Stimulated activated CD4-positive, alpha-beta T cell treated with anti-CD3 and anti-CD28 coated beads, TNF-alpha, amount 100 ng/mL, for 48 hours (primary cell): ENCODE data around the gene LDAH.

ENCODE experiments used
- DNase-seq, 3 donors: peaks; one replicate each; pipeline ENCODE4 v3.0.0-alpha.2; 2020; ENCODE audit warnings: low read depth in 3 of 3

Gene LDAH

DNA sequence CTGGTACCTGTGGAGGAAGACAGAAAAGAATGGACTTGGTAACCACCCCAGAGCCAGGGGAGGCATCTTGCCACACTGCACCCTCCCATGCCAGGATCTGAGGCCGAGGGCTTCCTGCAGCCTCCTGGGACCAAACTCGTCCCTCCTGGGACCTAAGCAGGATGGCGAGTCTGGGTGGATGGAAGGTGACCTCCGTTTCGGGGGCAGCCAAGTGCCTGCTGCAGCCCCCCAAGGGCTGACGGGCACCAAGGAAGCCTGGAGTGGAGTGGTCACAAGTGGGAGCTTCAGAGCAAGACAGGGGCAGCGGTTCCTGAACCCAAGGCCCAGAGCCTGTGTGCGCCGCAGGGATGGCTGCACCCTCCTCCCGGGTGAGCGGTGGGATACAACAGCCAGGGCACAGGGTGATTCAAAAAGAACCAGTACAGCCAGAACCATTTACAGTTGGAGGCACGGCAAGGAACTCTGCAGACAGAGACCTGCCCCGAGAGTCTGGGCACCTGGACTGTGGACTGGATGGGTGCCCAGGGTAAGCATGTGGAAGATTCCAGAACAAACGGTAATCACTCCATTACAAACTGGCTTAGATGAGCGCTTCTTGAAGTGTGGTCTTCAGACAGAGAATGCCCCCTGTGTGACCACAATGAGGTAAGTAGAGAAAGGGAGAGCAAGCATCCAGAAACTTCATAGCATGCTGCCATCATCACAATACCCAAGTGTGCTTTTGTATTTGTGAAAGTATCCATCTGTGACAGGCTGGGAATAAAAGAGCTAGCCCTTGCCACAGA lies 184.1 kb downstream of the LDAH start:
- no peak for DNase-seq

GRCh38 chr2:20638014-20638413 lies 184.9 kb downstream of the LDAH start:
- DNase-seq: no peak

GRCh38 chr2:20637147-20637546 lies 185.8 kb downstream of the LDAH start:
- DNase-seq: no peak

DNA sequence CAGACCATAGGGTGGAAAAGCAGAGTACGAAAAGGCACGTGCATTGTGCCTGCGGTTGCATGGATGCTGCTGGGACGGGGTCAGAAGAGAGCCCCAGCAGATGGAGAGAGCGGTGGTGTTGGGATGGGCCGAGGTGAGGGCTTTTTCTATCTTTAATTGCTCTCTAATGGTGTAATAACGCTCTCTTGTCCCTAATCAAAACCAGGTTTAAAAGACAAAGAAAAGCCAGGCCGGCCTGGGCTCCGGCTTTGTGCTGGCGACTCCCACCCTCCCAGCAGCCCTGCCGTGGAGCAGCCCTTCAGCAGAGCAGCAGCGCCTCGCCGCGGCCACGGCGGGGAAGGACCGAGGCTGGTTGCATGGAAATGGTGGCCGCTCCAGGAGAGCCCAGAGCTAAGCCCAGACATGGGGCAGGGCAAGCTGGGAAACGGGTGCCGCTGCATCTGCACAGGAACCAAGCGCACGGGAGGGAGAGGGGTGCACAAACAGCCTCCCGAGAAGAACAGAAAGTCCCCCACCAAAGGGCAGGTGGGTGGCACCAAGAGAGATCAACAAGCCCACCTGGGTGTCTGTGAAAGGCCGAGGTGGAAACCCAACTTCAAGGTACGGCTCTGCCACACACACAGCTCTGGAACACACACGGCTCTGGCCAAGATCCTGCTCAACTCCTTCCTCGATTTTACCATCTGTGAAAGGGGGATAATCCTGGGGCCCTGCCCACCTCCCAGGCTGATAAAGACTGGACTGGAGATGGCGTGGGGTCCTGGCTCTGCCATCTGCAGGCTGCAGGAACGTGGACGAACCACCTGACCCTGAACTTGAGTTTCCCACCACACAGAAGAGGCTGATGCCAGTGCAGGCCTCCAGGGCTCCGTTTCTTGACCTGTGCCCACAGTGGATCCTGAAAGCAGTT lies 187.0 kb downstream of the LDAH start:
- DNase-seq: peak in 2 of 3 donors; percentile 30 to 38

- no peak for DNase-seq
Measured at GRCh38 chr2:20635113-20635510, 187.8 kb downstream of the LDAH start.

DNA sequence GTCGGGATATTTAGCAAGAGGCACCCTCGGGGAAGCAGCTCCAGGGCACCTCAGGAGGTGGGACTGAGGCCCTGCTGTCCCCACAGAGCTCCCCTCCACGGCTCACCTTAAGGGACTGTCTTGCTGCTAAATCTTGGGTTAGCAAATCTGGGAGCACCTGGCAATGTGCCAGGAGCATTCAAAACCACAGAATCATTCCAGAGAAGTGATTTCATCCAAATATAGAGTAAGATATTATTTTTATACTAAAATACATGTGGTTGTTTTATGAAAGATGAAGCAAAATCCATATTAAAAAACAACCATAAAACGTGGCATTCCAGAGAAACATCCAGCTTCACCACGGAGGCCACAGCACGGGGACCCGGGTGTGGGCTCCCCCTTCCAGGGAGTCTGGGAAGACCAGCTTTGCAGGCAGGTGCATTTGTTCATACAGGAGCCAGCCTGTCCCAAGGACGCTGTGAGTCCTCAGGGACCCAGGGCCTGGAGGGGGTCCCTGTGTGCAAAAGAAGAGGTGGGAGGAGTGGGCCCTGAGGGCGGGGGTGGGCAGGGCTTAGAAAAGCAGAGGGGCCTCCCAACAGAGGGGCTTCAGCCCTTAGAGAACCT lies 188.3 kb downstream of the LDAH start:
- no peak for DNase-seq
